Activated CD4-positive, alpha-beta T cell treated with anti-CD3 and anti-CD28 coated beads for 4 hours (primary cell): ENCODE data around the gene GUCY1B1.
"Not testable (repeated sequence)": the region's sequence is repeated elsewhere in the genome, so short reads cannot be mapped to it uniquely, and the experiment has no call there.

Experiments
- DNase-seq, 2 donors: peaks; one replicate each; pipeline ENCODE4 v3.0.0-alpha.2; 2020

GUCY1B1 gene

GRCh38 chr4:155762334-155762733, 3.5 kb downstream of the GUCY1B1 start:
- no peak for DNase-seq

DNA sequence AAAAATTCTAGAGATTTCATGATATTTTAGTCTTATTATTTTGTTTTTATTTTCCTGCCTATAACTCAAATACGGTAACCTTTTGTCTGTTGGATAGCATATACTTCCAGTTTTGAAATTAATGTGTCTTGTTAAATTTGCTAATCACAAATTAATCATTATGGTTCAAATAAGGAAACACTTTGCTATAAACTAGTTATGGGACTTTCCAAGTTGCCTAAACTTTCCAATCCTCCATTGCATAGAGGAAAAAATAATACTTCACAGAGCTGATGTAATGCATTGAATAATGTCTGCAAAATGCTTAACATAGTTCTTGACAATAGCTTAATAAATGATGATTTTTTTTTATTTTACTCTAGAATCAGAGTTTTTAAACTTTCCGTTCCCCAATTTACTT, 4.7 kb downstream of the GUCY1B1 start:
- no peak for DNase-seq

GRCh38 chr4:155765149-155765548, 6.3 kb downstream of the GUCY1B1 start:
- DNase-seq: no peak

GRCh38 chr4:155766622-155767021, 7.8 kb downstream of the GUCY1B1 start:
- DNase-seq: no peak

DNA sequence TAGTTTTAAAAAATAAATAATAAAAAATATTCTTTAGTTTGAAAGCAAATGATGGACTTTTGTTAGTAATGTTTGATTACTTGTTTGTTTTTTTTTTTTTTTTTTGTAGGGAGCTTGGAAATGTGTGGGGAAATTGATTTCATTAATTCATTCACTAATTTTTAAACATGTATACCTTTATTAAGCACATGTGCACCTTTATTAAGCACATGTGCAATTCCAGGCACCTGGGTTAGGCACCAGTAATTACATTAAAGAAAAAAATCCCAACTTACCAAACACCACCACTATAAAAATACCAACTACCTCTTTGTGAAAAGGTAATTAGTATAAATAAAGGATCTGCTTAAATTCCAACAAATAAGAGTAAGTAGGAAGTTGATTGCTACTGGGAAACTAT, 9.5 kb downstream of the GUCY1B1 start:
- no peak for DNase-seq

- DNase-seq: no peak
Measured at GRCh38 chr4:155769090-155769489, 10.3 kb downstream of the GUCY1B1 start.

DNA sequence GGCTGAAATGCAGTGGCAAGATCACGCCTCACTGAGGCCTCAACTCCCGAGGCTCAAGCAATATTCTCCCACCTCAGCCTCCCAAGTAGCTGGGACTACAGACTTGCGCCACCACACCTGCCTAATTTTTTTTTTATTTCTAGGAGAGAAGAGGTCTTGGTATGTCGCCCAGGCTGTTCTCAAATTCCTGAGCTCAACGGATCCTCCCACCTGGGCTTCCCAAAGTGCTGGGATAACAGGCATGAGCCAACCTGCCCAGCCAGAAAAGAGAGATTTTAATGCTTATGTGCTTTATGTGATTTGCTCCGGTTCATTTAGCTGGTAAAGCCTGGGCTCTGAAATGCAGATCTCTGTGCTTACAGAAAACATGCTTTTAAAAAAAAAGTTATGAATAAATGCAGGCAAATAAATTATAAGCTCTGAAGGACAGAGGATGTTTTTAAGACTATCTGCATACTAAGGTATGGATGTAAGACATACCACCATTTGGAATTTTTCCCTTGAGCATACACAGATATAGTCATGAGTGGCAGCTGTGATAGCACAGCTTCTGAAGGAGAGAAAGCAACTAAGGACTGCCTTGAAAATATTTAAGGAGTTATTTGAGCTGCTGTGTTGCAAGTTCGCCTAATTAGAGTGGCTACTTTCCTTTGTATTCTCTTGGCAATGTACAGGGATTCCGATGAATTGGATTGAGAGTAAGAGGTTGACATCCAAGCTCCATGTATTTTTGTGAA, 13.8 kb downstream of the GUCY1B1 start:
- DNase-seq: no peak

DNA sequence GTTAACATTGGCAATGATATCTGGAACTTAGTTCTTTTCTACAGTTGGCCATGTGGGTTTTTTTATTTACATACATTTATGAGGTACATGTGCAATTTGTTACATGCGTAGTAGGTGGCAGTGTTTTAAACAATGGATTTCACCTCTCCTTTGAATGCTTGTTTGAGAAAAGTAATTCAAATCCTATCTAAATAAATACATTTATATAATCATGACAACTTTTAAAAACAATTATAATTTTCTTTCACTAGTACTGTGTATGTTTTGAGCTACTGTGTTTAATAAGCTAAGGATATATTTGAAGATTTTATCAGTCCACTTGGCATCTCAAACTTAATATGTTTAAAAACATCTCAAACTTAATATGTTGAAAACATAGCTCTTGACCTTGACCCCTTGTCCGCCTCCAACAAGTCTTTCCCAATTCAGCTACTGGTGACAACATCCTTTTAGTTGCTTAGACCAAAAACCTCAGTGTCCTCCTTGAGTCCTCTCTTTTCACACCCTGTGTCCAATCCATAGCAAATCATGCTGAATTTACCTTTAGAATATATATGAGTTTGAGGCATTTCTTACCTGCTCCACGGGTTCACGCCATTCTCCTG, 14.5 kb downstream of the GUCY1B1 start:
- no peak for DNase-seq

DNA sequence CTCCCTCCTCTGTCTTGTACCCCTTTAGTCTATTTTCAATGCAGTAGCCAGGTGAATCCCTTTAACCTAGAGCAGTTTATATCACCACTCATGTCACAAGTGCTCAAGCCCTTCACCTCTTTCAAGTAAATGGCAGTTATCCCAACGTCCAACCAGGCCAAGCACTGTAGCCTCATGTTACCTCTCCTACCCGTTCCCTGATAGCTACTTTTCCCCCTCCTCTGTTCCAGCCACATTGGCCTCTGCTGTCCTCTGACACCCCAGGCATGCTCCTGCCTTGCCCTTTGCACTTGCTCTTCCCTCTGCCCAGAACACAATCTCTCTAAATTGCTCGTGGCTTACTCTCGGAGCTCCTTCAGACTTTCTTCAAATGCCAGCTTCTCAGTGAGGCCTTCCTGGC, 15.2 kb downstream of the GUCY1B1 start:
- no peak for DNase-seq

DNA sequence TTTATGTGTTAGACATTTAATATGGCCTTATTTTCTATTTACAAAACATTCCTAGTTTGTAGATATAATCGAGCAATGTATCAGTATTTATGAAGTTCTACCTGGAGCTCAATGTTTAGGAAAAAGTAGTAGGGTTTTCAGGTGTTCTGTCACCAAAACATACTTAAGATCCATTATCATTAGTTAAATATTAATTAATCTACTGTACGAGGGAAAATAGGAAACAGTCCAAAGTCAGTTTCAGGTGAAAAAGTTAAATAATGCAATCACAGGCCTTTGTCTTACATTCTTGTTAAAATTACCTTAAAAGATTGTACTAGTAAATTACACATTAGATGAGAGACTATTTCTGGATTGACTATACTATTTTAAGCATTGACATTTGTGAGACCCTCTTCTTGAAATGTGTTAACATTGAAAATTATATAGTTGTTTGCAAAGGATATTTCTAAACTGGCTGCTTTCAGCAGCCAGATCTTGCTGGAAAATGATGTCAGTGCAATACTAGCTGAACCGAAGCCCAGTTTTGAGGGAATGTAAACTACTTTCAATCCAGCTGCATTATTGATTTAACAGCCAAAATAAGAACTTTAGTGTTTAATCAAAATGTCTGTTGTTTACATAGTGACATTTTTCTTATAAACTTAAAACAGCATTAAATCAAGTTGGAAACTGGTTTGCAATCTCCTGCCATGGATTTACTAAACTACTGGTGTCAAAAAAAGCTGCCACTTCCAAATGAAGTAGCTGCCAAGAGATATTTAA, 19.3 kb downstream of the GUCY1B1 start:
- DNase-seq: no peak

GRCh38 chr4:155780775-155781174, 22.0 kb downstream of the GUCY1B1 start:
- DNase-seq: no peak

DNA sequence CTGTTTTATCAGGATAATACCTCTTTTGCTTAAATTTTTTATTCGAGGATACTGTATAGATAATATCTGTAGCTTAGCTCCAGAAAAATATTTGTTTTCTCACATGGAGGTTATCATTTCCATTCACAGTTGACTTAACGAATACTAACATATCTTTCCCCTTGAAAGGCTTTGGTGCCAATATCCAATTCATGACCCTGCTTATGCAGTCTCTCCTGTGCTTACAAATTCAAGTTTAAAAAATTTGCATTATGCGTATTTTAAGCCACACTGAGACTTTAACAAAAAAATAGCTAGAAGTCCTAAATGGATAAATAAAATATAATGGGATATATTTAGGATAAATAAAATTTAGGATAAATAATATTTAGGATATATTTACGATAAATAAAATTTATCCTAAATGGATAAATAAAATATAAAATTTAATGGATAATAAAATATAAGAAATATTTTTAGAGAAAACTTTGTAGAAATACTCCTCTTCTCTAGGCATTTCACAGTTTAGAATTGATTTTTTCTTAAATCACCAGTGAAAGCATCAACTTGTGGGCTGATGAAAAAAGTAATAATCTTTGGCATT, 22.5 kb downstream of the GUCY1B1 start:
- no peak for DNase-seq

GRCh38 chr4:155784637-155785036, 25.8 kb downstream of the GUCY1B1 start:
- DNase-seq: no peak

- no peak for DNase-seq
Measured at GRCh38 chr4:155785828-155786227, 27.0 kb downstream of the GUCY1B1 start.

- DNase-seq: no peak
Measured at GRCh38 chr4:155787113-155787710, 28.4 kb downstream of the GUCY1B1 start.

DNA sequence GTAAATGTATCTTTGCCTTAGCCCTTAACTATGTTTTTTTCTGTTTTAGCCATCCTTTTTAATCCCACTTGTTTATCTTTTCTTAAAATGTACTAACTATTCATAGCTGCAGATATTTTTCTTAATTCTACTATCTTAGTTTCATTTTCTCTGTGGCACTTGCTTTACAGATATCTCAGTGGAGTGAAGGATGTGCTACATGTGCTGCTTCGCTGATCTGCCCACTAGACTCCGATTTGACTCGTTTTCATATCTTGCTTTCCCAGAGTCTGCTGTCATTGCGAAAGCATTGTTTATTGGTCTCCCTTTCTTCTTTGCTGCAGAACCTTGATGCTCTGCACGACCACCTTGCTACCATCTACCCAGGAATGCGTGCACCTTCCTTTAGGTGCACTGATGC, 30.6 kb downstream of the GUCY1B1 start:
- no peak for DNase-seq

DNA sequence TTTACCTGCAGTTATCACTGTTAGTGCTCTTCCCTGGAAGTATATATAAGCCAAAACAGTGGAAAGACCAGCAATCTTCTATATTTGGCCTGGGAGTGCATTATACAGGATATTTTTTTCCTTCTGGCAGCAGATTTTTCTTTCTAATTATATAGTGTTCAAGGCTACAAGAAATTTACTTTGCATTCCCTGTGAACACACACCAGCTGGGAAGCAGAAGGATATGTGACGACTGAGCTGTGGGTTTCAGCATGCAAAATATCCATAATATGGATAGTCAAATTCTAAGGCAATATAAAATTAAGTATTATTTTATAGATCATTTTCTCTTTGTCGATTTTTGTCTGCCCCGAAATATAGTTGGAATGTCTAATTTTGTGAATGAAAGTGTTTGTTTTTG, 31.2 kb downstream of the GUCY1B1 start:
- DNase-seq: no peak

DNA sequence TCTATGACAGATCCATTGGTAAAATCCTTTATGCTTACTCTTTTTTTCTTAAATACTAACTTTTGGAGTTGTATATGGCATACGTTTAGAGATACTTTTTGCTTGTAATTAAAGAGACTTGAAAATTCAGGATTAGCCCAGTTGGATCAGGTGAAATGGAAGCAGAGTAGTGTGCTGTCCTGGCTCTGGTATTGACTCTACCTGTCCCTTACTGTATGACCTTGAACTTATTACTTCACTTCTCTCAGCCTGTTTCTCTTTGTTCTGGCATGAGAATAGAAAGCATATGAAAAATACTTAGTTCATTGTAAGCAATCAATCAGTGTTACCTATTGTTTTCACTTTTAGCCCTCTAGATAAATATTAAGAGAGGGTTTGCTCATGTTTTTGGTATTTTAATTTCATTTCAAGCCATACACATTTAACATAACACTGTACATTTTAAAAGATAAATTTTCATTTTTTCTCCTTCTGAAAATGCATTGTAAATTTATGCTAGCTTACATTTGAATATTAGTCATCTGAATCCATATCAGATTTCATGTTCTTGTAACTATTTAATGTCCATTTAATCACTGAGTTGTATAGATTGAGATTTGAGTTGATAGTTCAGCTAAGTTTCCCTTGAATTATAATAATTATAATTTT, 35.9 kb downstream of the GUCY1B1 start:
- DNase-seq: no peak

DNA sequence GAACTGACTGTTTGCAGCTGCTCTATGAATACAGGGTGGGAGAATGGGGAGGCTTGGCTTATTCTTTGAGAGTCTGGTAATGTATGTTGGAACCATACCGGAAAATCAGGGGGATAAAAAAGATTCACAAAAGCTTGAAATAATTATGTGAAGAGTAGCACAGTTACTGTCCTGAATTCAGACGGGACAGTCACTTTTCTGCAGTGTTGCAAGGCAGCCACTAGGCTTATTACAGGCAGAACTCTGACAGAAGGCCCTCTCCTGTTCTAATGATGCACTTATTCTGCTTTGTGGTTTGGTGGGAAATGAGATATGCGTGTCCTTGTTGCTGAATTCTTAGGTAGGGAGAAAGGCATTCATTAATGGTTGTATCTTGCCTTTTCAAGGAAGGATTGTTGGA, 37.2 kb downstream of the GUCY1B1 start:
- no peak for DNase-seq

- not testable (repeated sequence) for DNase-seq
Measured at GRCh38 chr4:155797581-155797980, 38.8 kb downstream of the GUCY1B1 start.

DNA sequence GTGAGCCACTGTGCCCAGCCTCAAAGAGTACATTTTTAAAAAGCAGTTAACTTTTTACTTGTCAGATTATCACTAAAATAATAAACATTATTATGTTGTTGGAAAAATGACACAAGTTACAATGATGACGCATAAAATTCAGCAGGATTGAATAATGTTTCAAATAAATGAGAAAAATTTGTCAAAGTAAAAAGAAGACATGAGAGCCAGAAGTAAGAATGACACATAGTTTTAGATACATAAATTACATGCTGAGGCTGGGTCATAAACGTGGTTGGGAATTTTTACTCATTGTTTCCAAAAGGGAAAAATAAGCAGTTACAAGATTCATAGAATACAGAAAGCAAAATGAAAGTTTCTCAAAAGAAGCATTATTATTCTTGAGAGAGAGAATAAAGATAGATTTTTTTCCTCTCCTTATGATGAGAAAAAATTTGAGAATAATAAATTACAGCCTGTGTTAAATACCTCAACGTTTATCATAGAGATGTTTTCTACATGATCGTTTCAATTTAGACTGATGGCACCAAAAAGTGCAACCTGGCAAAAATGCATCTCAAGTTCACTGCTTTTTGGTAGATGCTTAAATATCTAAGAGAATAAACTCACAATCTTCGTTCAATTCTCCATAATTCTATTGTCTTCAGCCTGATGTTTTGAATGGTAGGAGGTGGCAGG, 40.4 kb downstream of the GUCY1B1 start:
- no peak for DNase-seq

GRCh38 chr4:155799794-155800123, 40.9 kb downstream of the GUCY1B1 start:
- DNase-seq: no peak
